Femur (tissue), 1 donor: ENCODE data around the gene STK39.
"Not testable (repeated sequence)": the region's sequence is repeated elsewhere in the genome, so short reads cannot be mapped to it uniquely, and the experiment has no call there.

ENCODE experiments used
- DNase-seq: peaks from one replicate; pipeline ENCODE4 v3.0.0-alpha.2; 2017

The STK39 gene

DNA sequence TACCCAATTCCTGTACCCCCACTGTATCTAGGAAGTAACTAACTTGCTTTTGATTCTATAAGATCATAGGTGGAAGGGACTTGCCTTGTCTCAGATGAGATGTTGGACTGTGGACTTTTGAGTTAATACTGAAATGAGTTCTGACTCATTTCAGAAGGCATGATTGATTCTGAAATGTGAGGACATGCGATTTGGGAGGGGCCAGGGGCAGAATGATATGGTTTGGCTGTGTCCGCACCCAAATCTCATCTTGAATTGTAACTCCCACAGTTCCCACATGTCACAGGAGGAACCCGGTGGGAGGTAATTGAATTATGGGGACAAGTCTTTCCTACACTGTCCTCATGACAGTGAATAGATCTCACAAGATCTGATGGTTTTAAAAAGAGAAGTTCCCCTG lies 165.9 kb downstream of the STK39 start:
- DNase-seq = not testable (repeated sequence)

DNA sequence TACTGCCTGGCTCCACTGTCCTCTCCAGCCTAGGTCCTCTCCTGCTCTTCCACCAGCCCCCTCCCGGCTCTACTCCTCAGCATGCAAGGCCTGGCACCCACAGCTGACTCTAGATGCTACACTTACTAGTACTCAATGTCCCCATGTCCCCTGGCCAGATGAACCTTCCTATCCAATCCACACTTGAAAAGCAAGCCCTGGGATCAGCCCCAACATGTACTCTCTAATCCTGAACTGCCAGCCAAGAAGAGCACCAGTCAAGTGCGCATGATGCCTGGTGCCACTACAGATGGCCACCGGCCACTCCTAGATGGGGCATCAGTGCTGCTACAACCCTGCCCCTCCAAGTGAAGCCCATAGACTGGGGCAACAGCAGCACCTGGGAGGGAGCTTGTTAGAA lies 168.2 kb downstream of the STK39 start:
- no peak for DNase-seq

DNA sequence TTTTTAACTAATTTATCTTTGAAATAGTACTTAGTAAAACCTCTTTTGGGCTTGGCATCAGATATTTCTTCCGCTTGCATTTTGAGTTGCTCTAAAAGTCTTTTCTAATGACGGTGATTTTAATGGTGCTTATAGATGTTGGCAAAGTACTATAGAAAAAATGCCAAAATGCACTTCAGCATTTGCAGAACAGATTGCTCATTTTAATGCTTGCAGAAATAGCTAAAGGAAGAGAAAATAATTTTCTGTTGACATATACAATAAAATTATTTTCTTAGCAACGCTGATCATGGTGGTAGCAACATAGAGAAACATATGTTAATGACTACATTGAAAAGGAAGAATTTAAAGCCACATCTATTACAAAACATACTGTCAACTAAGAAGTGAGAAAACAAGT lies 170.7 kb downstream of the STK39 start:
- DNase-seq = no peak

DNA sequence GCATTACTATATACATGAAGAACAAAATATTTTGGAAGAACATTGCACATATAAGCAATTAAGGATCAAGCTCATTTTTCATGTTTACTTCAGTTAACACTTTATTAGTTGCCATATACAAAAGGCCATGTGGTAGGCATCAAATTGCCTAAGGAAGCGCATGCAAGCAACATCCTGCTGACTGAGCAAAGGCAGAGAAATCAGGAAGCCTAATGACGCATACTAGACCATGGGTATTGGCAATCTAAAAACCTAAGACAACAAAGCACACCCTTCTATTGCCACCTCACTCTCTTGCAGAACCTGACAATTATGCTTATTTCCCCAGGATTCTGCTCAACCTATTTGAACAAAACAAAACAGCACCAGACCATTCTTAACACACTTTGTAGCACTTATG lies 171.9 kb downstream of the STK39 start:
- no peak for DNase-seq

- DNase-seq = no peak
Measured at GRCh38 chr2:168072626-168073303, 174.6 kb downstream of the STK39 start.

- DNase-seq = no peak
Measured at GRCh38 chr2:168064011-168064998, 183.1 kb downstream of the STK39 start.

DNA sequence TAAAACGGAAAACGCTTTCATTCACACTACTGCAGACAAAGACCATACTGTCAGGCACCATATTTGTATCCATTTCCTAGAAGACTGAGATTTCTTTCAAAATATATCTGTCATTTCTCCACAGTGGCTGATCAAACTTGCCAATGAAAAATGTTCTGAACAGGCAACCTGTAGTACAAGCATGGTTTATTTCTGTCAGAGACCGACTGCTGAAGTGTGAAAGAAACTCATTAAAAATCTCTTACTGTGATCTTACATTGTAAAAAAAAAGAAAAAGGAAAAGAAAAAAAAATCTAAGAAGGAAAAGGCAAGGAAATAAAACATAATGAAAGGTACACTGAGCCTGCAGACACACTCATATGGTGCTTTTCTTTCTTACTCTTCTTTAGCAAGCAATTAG lies 184.5 kb downstream of the STK39 start:
- DNase-seq = no peak

- DNase-seq = no peak
Measured at GRCh38 chr2:168062054-168062453, 185.3 kb downstream of the STK39 start.

- DNase-seq = no peak
Measured at GRCh38 chr2:168060986-168061750, 186.2 kb downstream of the STK39 start.

GRCh38 chr2:168059758-168060157 lies 187.6 kb downstream of the STK39 start:
- DNase-seq = no peak

DNA sequence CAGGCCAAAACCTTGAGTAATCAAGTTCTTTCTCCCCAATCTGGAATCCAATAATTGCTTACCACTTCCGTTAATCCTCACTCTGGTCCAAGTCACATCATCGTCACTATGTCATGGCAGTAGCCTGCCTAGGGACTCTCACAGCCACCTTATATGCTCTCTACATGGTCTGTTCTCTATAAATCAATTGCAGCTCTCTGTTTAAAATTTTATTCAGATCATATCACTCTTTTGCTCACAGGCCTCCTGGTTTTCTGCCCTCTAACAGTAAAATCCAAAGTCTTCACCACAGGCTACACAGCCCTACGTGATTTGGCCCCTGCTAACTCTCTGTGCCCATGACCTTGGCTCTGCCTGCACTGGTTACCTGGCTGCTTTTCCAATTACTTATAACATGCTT lies 188.7 kb downstream of the STK39 start:
- no peak for DNase-seq

GRCh38 chr2:168056242-168056787 lies 191.1 kb downstream of the STK39 start:
- no peak for DNase-seq

DNA sequence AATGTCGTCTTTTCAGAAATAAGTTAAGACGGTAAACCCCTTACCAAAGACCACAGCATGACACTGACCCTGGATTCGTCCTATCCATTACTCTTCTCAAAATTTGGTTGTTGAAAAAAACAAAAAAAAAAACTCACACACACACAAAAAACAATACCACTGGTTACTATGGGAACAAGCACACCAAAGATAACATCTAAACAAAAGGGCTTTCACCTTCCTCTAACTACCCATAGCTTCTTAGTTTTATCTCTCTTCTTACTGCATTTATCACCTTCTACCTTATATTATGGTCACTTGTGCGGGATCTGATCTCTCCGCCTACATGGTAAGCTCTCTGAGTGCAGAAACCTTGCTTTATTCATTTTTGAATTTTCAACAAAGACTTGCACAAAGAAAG lies 192.7 kb downstream of the STK39 start:
- no peak for DNase-seq

- no peak for DNase-seq
Measured at GRCh38 chr2:168053676-168054075, 193.7 kb downstream of the STK39 start.

- DNase-seq = no peak
Measured at GRCh38 chr2:168052773-168053172, 194.6 kb downstream of the STK39 start.

DNA sequence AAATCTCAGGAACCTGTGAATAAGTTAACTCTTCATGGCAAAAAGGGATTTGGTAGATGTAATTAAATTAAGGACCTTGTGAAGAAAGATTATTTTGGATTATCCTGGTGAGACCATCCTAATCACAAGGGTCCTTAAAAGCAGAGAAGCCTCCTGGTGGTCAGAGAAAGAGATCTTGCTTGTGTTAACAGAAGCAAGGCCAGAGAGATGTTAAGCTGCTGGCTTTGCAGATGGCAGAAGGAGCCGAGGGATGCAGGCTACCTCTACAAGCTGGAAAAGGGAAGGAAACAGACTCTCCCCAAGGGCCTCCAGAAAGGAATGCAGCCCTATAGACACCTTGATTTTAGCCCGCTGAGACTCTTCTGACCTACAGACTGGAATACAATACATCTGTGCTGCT lies 197.0 kb downstream of the STK39 start:
- no peak for DNase-seq

DNA sequence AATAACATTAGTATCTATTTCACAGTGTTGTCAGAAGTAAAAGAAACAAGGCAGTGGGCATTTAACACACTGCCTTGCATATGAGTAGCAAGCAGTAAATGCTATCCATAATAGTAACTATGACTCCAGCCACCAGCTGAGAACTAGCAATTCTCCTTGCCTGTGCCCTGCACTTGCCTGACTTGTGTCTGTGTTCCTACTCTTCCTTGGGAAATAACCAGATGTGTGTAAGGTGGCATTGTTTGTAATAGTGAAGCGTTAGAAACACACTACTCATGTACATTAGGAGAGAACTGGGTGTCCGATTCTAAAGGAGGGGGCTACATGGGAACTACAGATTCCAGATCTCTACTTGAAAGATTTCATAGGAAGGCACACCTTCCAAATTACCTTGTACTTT lies 197.8 kb downstream of the STK39 start:
- no peak for DNase-seq

DNA sequence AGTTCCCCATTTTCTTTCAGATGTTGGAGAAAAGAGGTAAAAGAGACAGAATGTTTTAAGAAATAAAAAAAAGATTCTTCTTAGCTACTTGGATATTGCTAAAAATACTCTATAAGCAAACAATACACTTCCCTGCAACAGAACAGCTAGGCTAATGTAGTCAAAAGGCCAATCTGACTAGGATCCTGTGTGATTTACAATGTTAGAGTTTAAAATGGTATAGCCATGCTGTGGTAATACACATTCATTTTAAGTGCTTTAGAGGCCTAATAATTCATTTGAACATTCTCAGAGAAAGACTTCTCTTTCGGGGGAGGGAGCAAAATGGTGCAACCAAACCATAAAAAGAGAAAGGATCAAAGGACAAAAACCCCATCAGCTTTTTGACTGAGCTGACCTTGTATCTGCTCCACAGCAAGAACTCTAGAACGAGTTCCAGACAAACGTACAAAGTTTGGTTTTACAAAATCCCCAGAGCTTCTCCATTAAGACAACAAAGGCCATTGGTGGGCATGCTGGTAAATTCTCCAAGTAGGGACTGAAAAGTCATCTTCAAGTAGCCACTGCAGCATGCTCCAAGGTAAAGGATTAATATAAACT lies 200.2 kb downstream of the STK39 start:
- no peak for DNase-seq

- DNase-seq = no peak
Measured at GRCh38 chr2:168044579-168044978, 202.8 kb downstream of the STK39 start.

- DNase-seq = no peak
Measured at GRCh38 chr2:168044176-168044575, 203.2 kb downstream of the STK39 start.

- not testable (repeated sequence) for DNase-seq
Measured at GRCh38 chr2:168042127-168042824, 205.1 kb downstream of the STK39 start.

GRCh38 chr2:168039881-168040280 lies 207.5 kb downstream of the STK39 start:
- no peak for DNase-seq
